T47D (cell line): ENCODE measurements around the gene UPB1.

Source experiments
- DNase-seq, 2 experiments: peaks; one replicate each; pipeline versions ENCODE4 v3.0.0 to v3.0.0-alpha.2; 2011 to 2012; ENCODE audit warnings: low read depth in 1 of 2, low spot score in 1 of 2
- JUND ChIP-seq: IDR thresholded peaks from 2 replicates; pipeline ENCODE4 v1.6.1; 2012; ENCODE audit warnings: low read depth
- in situ Hi-C: cut with HindIII; loops from 2 replicates; pipeline ENCODE4 v1.10.0; 2016; ENCODE audit warnings: low sequenced_read_pairs, low pct_unique_long_range_greater_than_20kb

The UPB1 gene

GRCh38 chr22:24494528-24495364 lies at the start of gene UPB1:
UPB1 (plus strand) TSS chr22:24495332; CDS start chr22:24495404, 72 bp downstream.
- no peak for TF ChIP-seq JUND
- in situ Hi-C loops, result no loop called here
- DNase-seq, result no peak

- no peak for TF ChIP-seq JUND
- no peak for DNase-seq
- in situ Hi-C loops, result no loop called here
Measured at GRCh38 chr22:24445481-24446259, 49.5 kb upstream of the UPB1 start.

GRCh38 chr22:24446260-24446611 lies 48.9 kb upstream of the UPB1 start:
- no peak for TF ChIP-seq JUND
- in situ Hi-C loops, result no loop called here
- DNase-seq, result no peak

GRCh38 chr22:24450610-24451009 lies 44.5 kb upstream of the UPB1 start:
- in situ Hi-C loops, result no loop called here
- no peak for DNase-seq
- no peak for TF ChIP-seq JUND

- in situ Hi-C loops, result no loop called here
- DNase-seq, result no peak
- no peak for TF ChIP-seq JUND
Measured at GRCh38 chr22:24451162-24451561, 44.0 kb upstream of the UPB1 start.

GRCh38 chr22:24453853-24454252 lies 41.3 kb upstream of the UPB1 start:
- DNase-seq, result no peak
- TF ChIP-seq JUND, result no peak
- in situ Hi-C loops, result no loop called here

- no peak for TF ChIP-seq JUND
- in situ Hi-C loops, result no loop called here
Measured at GRCh38 chr22:24455039-24455438, 40.1 kb upstream of the UPB1 start.

GRCh38 chr22:24455751-24456426 lies 39.2 kb upstream of the UPB1 start:
- in situ Hi-C loops, result no loop called here

More at GRCh38 chr22:24455039-24455438, 40.1 kb upstream of the UPB1 start:
- no peak for DNase-seq

GRCh38 chr22:24457894-24458420 lies 37.2 kb upstream of the UPB1 start:
- TF ChIP-seq JUND, result no peak
- in situ Hi-C loops, result no loop called here
- DNase-seq, result no peak

More at GRCh38 chr22:24455751-24456426, 39.2 kb upstream of the UPB1 start:
- no peak for DNase-seq
- no peak for TF ChIP-seq JUND

- in situ Hi-C loops, result no loop called here
- no peak for DNase-seq
- TF ChIP-seq JUND, result no peak
Measured at GRCh38 chr22:24459911-24460310, 35.2 kb upstream of the UPB1 start.

GRCh38 chr22:24460418-24461089 lies 34.6 kb upstream of the UPB1 start:
- in situ Hi-C loops, result no loop called here
- no peak for DNase-seq
- no peak for TF ChIP-seq JUND

GRCh38 chr22:24463071-24463760 lies 31.9 kb upstream of the UPB1 start:
- in situ Hi-C loops, result no loop called here
- peak in 1 of 2 experiments; percentile 48 for DNase-seq
- no peak for TF ChIP-seq JUND
